ENCODE results near the gene VHLL.
A peak's percentile ranks its signal among the peaks of the same experiment; 100 is the strongest.
"Not testable (repeated sequence)": the region's sequence is repeated elsewhere in the genome, so short reads cannot be mapped to it uniquely, and the experiment has no call there.

VHLL gene

GRCh38 chr1:156337052-156337887 is 38.2 kb upstream of the VHLL start:
- H3K9me3 ChIP-seq (replicated peaks in 1 of 11): no peaks in the 10 kb centered on the region
- H3K4me2 ChIP-seq: peak overlapping the region; percentile 89 to 98 (median 95)
- H3K27me3 ChIP-seq: no peaks in the 10 kb centered on the region
- H4K20me1 ChIP-seq: peaks cover 26 to 51% (median 49%) of the 10 kb centered on the region in 11 experiments; a peak in 21 of 22 replicates
- no peak for TF ChIP-seq Cebpa-rat (IDR thresholded peaks at IDR 0.05)
- peak overlapping the region; percentile 13 to 92 (median 83); a peak in 21 of 22 replicates for H3K27ac ChIP-seq
- H3K4me1 ChIP-seq: peaks cover 18 to 26% (median 24%) of the 10 kb centered on the region in 10 experiments
- peaks cover 36 to 51% (median 45%) of the 10 kb centered on the region in 11 experiments for H3K36me3 ChIP-seq
- peak overlapping the region; percentile 68 to 98 (median 89) for H3K4me3 ChIP-seq
- peak overlapping the region; percentile 82 to 93 (median 88) for H3K9ac ChIP-seq

DNA sequence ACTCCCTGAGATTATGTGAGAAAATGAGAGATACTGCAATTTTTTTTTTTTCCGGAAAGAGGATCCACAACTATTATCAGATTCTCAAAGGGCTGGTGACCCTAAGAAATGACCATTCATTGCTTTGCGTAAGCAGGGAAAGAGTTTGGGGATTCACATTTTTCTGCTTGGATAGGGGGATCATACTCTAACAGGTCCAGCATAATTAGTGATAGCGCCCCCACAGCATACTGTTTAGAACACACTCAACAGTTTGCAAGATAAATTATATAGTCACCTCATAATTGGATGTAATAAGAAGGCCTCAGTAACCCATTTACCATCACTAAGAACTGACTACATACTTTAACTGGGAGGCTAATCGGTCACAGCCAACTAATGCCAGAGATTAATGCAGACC is 37.1 kb upstream of the VHLL start:
- H3K9me3 ChIP-seq (replicated peaks in 1 of 11): no peaks in the 10 kb centered on the region
- no peak for TF ChIP-seq Cebpa-rat (IDR thresholded peaks at IDR 0.05)
- no peaks in the 10 kb centered on the region for H3K27me3 ChIP-seq
- no peak overlapping the region for H3K27ac ChIP-seq
- peaks cover 26 to 62% (median 58%) of the 10 kb centered on the region in 11 experiments; a peak in 21 of 22 replicates for H4K20me1 ChIP-seq
- H3K36me3 ChIP-seq: peaks cover 46 to 61% (median 55%) of the 10 kb centered on the region in 11 experiments
- peak overlapping the region; percentile 89 to 98 (median 95) for H3K4me2 ChIP-seq
- peak overlapping the region; percentile 68 to 98 (median 89) for H3K4me3 ChIP-seq
- peak overlapping the region; percentile 82 to 93 (median 88); a peak in 21 of 22 replicates for H3K9ac ChIP-seq
- H3K4me1 ChIP-seq: peaks cover 18 to 26% (median 24%) of the 10 kb centered on the region in 10 experiments

GRCh38 chr1:156323179-156323578 is 24.1 kb upstream of the VHLL start:
- H3K27me3 ChIP-seq, H3K4me3 ChIP-seq, H3K4me2 ChIP-seq: not testable (repeated sequence)

DNA sequence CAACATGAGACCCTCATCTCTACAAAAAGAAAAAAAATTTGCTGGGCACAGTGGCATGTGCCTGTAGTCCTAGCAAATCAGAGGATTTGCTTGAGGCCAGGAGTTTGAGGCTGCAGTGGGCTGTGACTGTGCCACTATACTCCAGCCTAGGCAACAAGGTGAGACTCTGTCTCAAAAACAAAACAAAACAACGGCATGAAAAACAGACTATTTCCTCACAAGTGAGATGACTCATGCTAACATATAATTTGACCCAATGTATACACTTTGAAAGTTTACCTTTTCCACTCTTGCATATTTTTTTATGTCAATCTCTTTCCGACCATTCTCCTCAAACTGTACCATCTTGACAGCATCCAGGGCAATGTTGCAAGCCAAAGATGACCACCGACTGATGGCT is 21.5 kb upstream of the VHLL start:
- H3K36me3 ChIP-seq: peaks cover 98 to 100% (median 100%) of the 10 kb centered on the region in 11 experiments
- H3K9ac ChIP-seq: no peak overlapping the region
- no peak overlapping the region for H3K4me3 ChIP-seq
- no peak for TF ChIP-seq Cebpa-rat (IDR thresholded peaks at IDR 0.05)
- peaks cover 7 to 100% (median 89%) of the 10 kb centered on the region in 11 experiments; a peak in 20 of 22 replicates for H4K20me1 ChIP-seq
- H3K27me3 ChIP-seq: no peaks in the 10 kb centered on the region
- H3K9me3 ChIP-seq (replicated peaks in 1 of 11): no peaks in the 10 kb centered on the region
- H3K27ac ChIP-seq: no peak overlapping the region
- H3K4me2 ChIP-seq: no peak overlapping the region
- H3K4me1 ChIP-seq: no peaks in the 10 kb centered on the region

More at GRCh38 chr1:156323179-156323578, 24.1 kb upstream of the VHLL start:
- H3K4me1 ChIP-seq; H3K27ac ChIP-seq; H3K9me3 ChIP-seq (replicated peaks in 1 of 11); H3K9ac ChIP-seq: not testable (repeated sequence)
- Histone ChIP-seq H4K20me1 (peaks cover 7 to 91% (median 84%) of the 10 kb centered on the region in 11 experiments; a peak in 20 of 22 replicates), H3K36me3 (peaks cover 89 to 96% (median 90%) of the 10 kb centered on the region in 11 experiments)

- no peaks in the 10 kb centered on the region for H3K27me3 ChIP-seq
- no peak for TF ChIP-seq Cebpa-rat (IDR thresholded peaks at IDR 0.05)
- H4K20me1 ChIP-seq: peaks cover 7 to 100% (median 85%) of the 10 kb centered on the region in 11 experiments; a peak in 20 of 22 replicates
- H3K9me3 ChIP-seq (replicated peaks in 1 of 11): no peaks in the 10 kb centered on the region
- peaks cover 98 to 100% (median 100%) of the 10 kb centered on the region in 11 experiments for H3K36me3 ChIP-seq
- no peaks in the 10 kb centered on the region; a peak in 1 of 20 replicates for H3K4me1 ChIP-seq
- no peak overlapping the region for H3K4me2 ChIP-seq
- H3K4me3 ChIP-seq: no peak overlapping the region
- no peak overlapping the region for H3K27ac ChIP-seq
- peak overlapping the region in 1 of 11 experiments; percentile 1; a peak in 2 of 22 replicates for H3K9ac ChIP-seq
These were observed 20.6 kb upstream of the VHLL start for GRCh38 chr1:156319664-156320063.

DNA sequence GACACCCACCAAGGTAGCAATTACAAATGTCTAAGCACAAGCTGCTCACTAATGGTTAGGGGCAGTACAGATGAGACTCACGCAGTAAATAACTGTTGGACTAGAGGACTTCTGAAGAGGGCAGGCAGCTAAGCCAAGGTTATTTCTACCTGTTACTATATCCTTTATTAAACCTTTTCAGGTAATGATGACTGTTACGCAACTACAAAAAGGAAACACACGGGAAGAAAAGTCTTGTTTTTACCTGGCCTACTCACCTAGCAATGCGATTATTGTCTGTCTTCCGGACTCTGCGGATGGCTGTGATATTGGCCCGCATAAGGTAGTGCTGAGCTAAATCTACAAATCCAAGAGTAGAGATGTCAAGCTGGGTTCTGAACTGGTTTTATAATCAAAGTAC is 17.8 kb upstream of the VHLL start:
- Histone ChIP-seq H3K4me2 (no peak overlapping the region), H3K27ac (no peak overlapping the region), H3K9ac (no peak overlapping the region), H3K27me3 (no peaks in the 10 kb centered on the region), H3K9me3 (replicated peaks in 1 of 11) (no peaks in the 10 kb centered on the region), H4K20me1 (peaks cover 7 to 100% (median 74%) of the 10 kb centered on the region in 11 experiments; a peak in 20 of 22 replicates), H3K4me3 (no peak overlapping the region), H3K36me3 (peaks cover 99 to 100% (median 100%) of the 10 kb centered on the region in 11 experiments), H3K4me1 (peaks cover 0 to 14% (median 8%) of the 10 kb centered on the region in 10 experiments; a peak in 14 of 20 replicates)
- TF ChIP-seq Cebpa-rat (IDR thresholded peaks at IDR 0.05): peak in 5 of 11 experiments; percentile 5 to 63 (median 53); a peak in 6 of 22 replicates

- H3K27ac ChIP-seq: peak overlapping the region in 8 of 11 experiments; percentile 8 to 61 (median 53); a peak in 14 of 22 replicates
- peaks cover 0 to 99% (median 47%) of the 10 kb centered on the region in 11 experiments; a peak in 16 of 22 replicates for H4K20me1 ChIP-seq
- H3K36me3 ChIP-seq: peaks cover 99 to 100% (median 100%) of the 10 kb centered on the region in 11 experiments
- no peaks in the 10 kb centered on the region for H3K9me3 ChIP-seq (replicated peaks in 1 of 11)
- peak in 9 of 11 experiments; percentile 46 to 85 (median 76); a peak in 13 of 22 replicates for TF ChIP-seq Cebpa-rat (IDR thresholded peaks at IDR 0.05)
- peak overlapping the region in 2 of 11 experiments; percentile 9 to 36; a peak in 2 of 22 replicates for H3K9ac ChIP-seq
- peak overlapping the region in 7 of 11 experiments; percentile 23 to 63 (median 36); a peak in 11 of 22 replicates for H3K4me2 ChIP-seq
- H3K4me3 ChIP-seq: no peak overlapping the region
- peaks cover 0 to 29% (median 21%) of the 10 kb centered on the region in 10 experiments; a peak in 16 of 20 replicates for H3K4me1 ChIP-seq
- H3K27me3 ChIP-seq: no peaks in the 10 kb centered on the region
These were observed 11.9 kb upstream of the VHLL start for GRCh38 chr1:156310962-156311361.

DNA sequence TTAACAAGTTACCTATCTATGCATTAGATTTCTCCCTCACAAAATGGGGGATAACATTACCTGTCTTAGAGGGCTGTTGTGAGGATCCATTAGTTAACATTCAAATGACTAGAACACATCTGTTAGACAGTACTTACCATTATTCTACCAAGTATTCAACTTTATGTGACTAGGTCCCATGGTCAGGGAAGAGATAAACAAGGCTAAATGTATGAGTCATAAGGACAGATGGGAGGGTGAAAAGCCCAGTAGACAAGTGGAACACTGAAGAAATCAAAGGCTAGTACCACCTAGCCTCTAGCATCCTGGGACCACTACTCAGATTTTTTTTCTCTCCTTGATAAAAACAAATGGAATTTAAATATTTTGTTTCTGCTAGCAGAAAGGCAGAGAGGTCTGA is 9.0 kb upstream of the VHLL start:
- no peak overlapping the region for H3K9ac ChIP-seq
- no peak overlapping the region for H3K4me3 ChIP-seq
- no peak overlapping the region for H3K27ac ChIP-seq
- TF ChIP-seq Cebpa-rat (IDR thresholded peaks at IDR 0.05): no peak
- peaks cover 96 to 100% (median 99%) of the 10 kb centered on the region in 11 experiments for H3K36me3 ChIP-seq
- peaks cover 0 to 27% (median 21%) of the 10 kb centered on the region in 10 experiments; a peak in 16 of 20 replicates for H3K4me1 ChIP-seq
- no peaks in the 10 kb centered on the region for H3K27me3 ChIP-seq
- peaks cover 0 to 78% (median 40%) of the 10 kb centered on the region in 11 experiments; a peak in 16 of 22 replicates for H4K20me1 ChIP-seq
- H3K9me3 ChIP-seq (replicated peaks in 1 of 11): no peaks in the 10 kb centered on the region
- H3K4me2 ChIP-seq: no peak overlapping the region

- no peak overlapping the region for H3K4me2 ChIP-seq
- H4K20me1 ChIP-seq: peaks cover 0 to 54% (median 22%) of the 10 kb centered on the region in 11 experiments; a peak in 12 of 22 replicates
- H3K36me3 ChIP-seq: peaks cover 68 to 85% (median 76%) of the 10 kb centered on the region in 11 experiments
- H3K9me3 ChIP-seq (replicated peaks in 1 of 11): no peaks in the 10 kb centered on the region
- no peaks in the 10 kb centered on the region for H3K4me1 ChIP-seq
- no peak for TF ChIP-seq Cebpa-rat (IDR thresholded peaks at IDR 0.05)
- no peak overlapping the region for H3K27ac ChIP-seq
- H3K27me3 ChIP-seq: no peaks in the 10 kb centered on the region
- H3K9ac ChIP-seq: no peak overlapping the region
- no peak overlapping the region for H3K4me3 ChIP-seq
These were observed 6.1 kb upstream of the VHLL start for GRCh38 chr1:156305215-156305614.

Measured in BLaER1 treated with 17β-estradiol and CSF1 and Interleukin-3, amounts not matched to agents 10 nM and 100 nM (cell line).